ENCODE results near the gene RFX4. TPM values are rescaled to one million over a fixed set of nuclear protein-coding genes. Genes with fewer than 3 reads are reported as not detected.

RFX4 gene
- total and polyA plus RNA-seq, 9 of the 15 experiments (the other 6 are each of a cell fraction or from before 2014, with no cell fraction given) = not detected

DNA sequence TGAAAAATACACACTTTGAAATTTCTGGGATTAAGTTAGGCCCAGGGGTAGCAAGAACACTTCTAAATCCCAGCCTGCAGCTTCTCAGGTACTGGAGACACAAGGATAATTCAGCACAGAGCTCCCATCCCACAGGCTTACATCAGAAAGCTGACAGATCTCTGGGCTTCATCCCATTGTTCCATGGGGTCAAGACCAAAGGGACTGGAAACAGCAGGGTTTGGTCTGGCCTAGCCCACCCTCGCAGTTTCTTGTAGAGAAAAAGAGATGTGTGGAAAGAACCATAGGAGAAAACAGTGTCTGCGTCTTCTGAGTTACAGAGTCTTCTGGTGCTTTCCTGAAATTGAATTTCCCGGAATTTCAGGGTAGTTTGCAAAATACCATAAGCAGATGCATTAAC lies 132.1 kb downstream of the RFX4 start:
- Histone ChIP-seq H3K9me3 (replicated peaks; ENCODE audit: control insufficient read depth, insufficient read depth, low read depth, low read length) (no peaks in the 10 kb centered on the region), H3K36me3 (ENCODE audit: control insufficient read depth, insufficient read depth, low read length) (no peaks in the 10 kb centered on the region), H3K27me3 (ENCODE audit: control insufficient read depth in 2 of 2, insufficient read depth in 2 of 2, low read length in 2 of 2) (peaks cover 7 to 26% of the 10 kb centered on the region in 2 experiments; a peak in 3 of 5 replicates), H3K9me1 (ENCODE audit: control insufficient read depth, insufficient read depth, low read length) (no peaks in the 10 kb centered on the region), H3K4me1 (replicated peaks in 1 of 2; ENCODE audit: control insufficient read depth in 2 of 2, insufficient read depth in 2 of 2, low read length in 2 of 2) (0 out of 5 replicates have a peak, but pooled peaks cover 0 to 6% of the 10 kb centered on the region in 2 experiments), H4K20me1 (replicated peaks; ENCODE audit: control insufficient read depth, insufficient read depth, low read length) (no peaks in the 10 kb centered on the region), H3K4me2 (ENCODE audit: insufficient read depth, low read length) (no peak overlapping the region), H2AFZ (ENCODE audit: low read depth, low read length) (no peak overlapping the region), H3K79me2 (ENCODE audit: control insufficient read depth, insufficient read depth, low read length) (no peaks in the 10 kb centered on the region), H3K4me3 (no peak overlapping the region), H3K27ac (ENCODE audit: extremely low read depth, low read depth, low read length) (no peak overlapping the region), H3K9ac (ENCODE audit: insufficient read depth in 1 of 2, low read depth in 2 of 2, low read length in 2 of 2) (no peak overlapping the region)
- intact Hi-C loops (cut with micrococcal nuclease) = no loop called here
- BruUV-seq (replicated peaks) = no TSS peak
- DNase-seq (ENCODE audit: extremely low read depth in 1 of 4, low spot score in 3 of 4) = no peak
- no peak for TF ChIP-seq BACH1 (tag; IDR thresholded peaks at IDR 0.05)
- TF ChIP-seq ZNF584 (CRISPR knock-in tag; IDR thresholded peaks at IDR 0.05; ENCODE audit: low read depth) = no peak
- TF ChIP-seq GMEB1 (CRISPR knock-in tag; IDR thresholded peaks at IDR 0.05) = no peak
- no peak for TF ChIP-seq LCOR (CRISPR knock-in tag; IDR thresholded peaks at IDR 0.05)
- TF ChIP-seq, protein P1, sequence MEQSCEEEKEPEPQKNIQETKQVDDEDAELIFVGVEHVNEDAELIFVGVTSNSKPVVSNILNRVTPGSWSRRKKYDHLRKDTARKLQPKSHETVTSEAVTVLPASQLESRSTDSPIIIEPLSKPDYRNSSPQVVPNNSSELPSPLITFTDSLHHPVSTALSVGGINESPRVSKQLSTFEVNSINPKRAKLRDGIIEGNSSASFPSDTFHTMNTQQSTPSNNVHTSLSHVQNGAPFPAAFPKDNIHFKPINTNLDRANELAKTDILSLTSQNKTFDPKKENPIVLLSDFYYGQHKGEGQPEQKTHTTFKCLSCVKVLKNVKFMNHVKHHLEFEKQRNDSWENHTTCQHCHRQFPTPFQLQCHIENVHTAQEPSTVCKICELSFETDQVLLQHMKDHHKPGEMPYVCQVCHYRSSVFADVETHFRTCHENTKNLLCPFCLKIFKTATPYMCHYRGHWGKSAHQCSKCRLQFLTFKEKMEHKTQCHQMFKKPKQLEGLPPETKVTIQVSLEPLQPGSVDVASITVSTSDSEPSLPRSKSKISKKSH (CRISPR knock-in tag; IDR thresholded peaks at IDR 0.05) = no peak
- no peak for TF ChIP-seq E2F6 (IDR thresholded peaks at IDR 0.05; ENCODE audit: borderline replicate concordance in 1 of 2, extremely low read depth in 1 of 2, insufficient read depth in 1 of 2, insufficient read length in 1 of 2, low read depth in 1 of 2, low read length in 1 of 2, poor library complexity in 1 of 2, severe bottlenecking in 1 of 2)
- TF ChIP-seq HNRNPL (IDR thresholded peaks at IDR 0.05; ENCODE audit: low read depth, low read length) = no peak
- no peak for TF ChIP-seq BRF1 (IDR thresholded peaks at IDR 0.05; ENCODE audit: borderline replicate concordance, extremely low read depth, insufficient read length)
- no peak for TF ChIP-seq ELF4 (CRISPR knock-in tag; IDR thresholded peaks at IDR 0.05)
- TF ChIP-seq FOS (IDR thresholded peaks at IDR 0.05; ENCODE audit: extremely low read depth, insufficient read length) = no peak
- TF ChIP-seq ELF1 (tag; IDR thresholded peaks at IDR 0.05) = no peak
- no peak for TF ChIP-seq ZBTB12 (CRISPR knock-in tag; IDR thresholded peaks at IDR 0.05)
- ATAC-seq = no peak
- FAIRE-seq = no peak
- 2% methylated on average over 3 of the region's 3 CpGs for WGBS (ENCODE audit: insufficient coverage, low coverage, missing lambda C conversion rate)
- POLR2A ChIA-PET = no interaction called here
- in situ Hi-C loops (cut with MboI) = no loop called here
- CTCF ChIA-PET (ENCODE audit: low intra/inter-chr PET ratio) = no interaction called here
